H1 (cell line): Measurements from ENCODE around the gene CPED1.

Experiments used
- YY1 ChIP-seq: IDR thresholded peaks from 2 replicates; pipeline ENCODE4 v1.6.1; 2011; ENCODE audit warnings: low read depth, mild to moderate bottlenecking, low read length
- TF ChIP-seq, protein P1 (sequence below), 3 experiments: IDR thresholded peaks; 1 replicate in 2 of 3; 2 replicates in 1 of 3; pipeline versions ENCODE4 v1.5.1 to v1.6.1; 2011; ENCODE audit warnings: low read length in 3 of 3, mild to moderate bottlenecking in 3 of 3, inconsistent platforms in 2 of 3, low read depth in 1 of 3, moderate library complexity in 1 of 3; ENCODE audit not compliant: insufficient read depth in 1 of 3; ENCODE audit errors: control extremely low read depth in 1 of 3

DNA sequence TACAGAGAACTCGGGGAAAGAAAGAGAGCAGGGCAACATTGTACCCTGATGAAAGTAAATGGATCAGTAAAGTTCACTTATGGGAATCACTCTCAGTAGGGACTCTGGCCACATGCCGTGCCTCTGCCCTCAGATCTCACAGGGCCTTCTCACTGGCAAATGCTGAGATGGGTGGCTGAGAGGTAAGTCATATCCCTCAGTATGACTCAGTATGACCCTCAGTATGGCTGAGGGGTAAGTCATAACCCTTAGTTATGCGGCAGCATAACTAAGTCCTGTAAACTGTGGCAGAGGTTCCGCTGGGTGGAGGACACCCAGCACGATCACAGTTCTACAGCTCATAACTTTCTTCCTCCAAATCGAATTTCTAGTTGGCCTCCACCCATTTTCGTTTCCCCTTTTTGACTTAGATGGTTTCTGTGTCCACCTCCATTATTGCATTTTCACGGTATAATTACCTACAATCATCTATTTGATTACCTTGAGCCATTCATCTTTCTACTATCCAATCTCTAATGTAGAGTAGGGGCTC is 313.8 kb downstream of the CPED1 start:
- TF ChIP-seq, protein P1, sequence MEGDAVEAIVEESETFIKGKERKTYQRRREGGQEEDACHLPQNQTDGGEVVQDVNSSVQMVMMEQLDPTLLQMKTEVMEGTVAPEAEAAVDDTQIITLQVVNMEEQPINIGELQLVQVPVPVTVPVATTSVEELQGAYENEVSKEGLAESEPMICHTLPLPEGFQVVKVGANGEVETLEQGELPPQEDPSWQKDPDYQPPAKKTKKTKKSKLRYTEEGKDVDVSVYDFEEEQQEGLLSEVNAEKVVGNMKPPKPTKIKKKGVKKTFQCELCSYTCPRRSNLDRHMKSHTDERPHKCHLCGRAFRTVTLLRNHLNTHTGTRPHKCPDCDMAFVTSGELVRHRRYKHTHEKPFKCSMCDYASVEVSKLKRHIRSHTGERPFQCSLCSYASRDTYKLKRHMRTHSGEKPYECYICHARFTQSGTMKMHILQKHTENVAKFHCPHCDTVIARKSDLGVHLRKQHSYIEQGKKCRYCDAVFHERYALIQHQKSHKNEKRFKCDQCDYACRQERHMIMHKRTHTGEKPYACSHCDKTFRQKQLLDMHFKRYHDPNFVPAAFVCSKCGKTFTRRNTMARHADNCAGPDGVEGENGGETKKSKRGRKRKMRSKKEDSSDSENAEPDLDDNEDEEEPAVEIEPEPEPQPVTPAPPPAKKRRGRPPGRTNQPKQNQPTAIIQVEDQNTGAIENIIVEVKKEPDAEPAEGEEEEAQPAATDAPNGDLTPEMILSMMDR (IDR thresholded peaks at IDR 0.05; ENCODE audit: control extremely low read depth in 1 of 3, insufficient read depth in 1 of 3, low read depth in 1 of 3, low read length in 3 of 3), result no peak
- no peak for TF ChIP-seq YY1
